NCI-H446 (cell line): Measurements from ENCODE around the gene AKR1C2.
"Not testable (repeated sequence)": the region's sequence is repeated elsewhere in the genome, so short reads cannot be mapped to it uniquely, and the experiment has no call there.

Experiments
- DNase-seq, 2 experiments: peaks; one replicate each; lab custom pipeline; 2025; lab: John Stamatoyannopoulos, UW

Gene AKR1C2

GRCh38 chr10:5023177-5023805, 19.6 kb upstream of the AKR1C2 start:
- no peak for DNase-seq

DNA sequence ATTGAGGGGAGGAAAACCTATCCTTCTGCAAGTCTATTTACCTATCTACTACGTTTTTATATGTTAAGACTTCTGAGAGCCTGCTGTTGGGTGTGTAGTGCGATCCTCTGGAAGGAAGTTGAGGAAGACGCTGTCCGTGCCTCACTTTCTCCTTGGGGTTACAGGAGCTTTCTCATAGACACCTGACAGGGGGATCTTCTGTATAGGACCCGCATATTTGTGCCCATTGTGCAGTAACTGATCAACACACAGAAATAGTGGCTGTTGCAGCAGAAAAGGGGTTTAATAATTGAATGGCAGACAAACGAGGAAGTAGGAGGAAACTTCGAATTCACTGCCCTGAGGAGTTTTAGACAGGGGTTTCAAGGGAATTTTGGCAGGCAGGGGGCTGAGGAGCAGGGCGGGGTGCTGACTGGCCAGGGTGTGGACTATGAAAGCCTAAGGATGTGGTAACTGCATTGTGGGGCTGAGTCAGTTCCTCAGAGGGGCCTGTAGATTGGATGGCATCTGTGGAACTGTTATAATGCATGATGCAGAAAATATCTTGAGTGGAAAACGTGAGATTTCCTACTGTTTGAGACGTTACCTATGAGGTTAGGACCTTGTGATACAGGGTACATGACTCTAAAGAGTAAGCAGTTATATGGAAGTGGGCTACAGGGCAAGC, 18.1 kb upstream of the AKR1C2 start:
- not testable (repeated sequence) for DNase-seq

GRCh38 chr10:5019770-5020612, 16.3 kb upstream of the AKR1C2 start:
- DNase-seq, result not testable (repeated sequence)

DNA sequence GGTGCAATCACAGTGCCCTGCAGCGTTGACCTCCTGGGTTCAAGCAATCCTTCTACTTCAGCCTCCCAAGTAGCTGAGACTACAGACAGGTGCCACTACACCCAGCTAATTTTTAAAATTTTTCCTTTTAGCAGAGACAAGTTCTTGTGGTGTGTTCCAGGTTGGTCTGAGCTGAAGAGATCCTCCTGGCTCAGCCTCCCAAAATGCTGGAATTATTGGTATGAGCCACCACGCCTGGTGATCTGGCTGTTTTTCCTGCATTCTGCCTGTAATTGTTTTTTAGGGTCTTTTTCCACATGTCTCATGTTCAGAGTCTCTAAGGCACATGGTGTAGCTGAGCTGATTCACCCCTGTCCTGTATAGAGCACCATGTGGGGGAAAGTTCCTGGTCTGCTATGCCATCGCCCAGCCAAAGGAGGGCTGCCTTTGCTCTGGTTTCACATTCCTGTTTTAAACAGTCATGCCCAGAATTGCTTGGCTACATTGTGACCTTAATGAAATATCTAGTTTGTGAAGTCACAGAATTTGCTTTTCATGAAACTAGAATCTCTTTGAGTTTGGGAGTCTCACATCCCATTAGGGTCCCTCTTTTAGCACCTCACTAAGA, 15.1 kb upstream of the AKR1C2 start:
- DNase-seq, result not testable (repeated sequence)

DNA sequence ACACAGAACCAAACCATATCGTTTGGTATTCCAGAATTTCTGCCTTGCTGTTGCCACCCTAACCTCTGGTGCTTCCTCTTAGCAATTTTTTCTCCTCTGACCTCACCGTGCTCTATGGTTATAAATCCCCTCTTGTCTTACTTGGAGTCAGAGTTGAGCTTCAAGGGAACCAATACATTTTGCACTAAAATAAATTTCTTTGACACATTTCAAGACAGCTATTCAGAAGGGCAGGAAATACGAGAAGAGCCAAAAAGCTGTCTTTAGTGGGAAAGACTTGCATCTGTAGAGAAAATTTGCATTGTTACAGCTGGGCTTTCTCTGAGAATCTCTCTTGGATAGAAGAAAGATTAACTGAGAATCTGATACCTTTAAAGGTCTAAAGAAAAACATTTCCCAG, 14.5 kb upstream of the AKR1C2 start:
- DNase-seq, result no peak

GRCh38 chr10:5014936-5015335, 11.3 kb upstream of the AKR1C2 start:
- no peak for DNase-seq

DNA sequence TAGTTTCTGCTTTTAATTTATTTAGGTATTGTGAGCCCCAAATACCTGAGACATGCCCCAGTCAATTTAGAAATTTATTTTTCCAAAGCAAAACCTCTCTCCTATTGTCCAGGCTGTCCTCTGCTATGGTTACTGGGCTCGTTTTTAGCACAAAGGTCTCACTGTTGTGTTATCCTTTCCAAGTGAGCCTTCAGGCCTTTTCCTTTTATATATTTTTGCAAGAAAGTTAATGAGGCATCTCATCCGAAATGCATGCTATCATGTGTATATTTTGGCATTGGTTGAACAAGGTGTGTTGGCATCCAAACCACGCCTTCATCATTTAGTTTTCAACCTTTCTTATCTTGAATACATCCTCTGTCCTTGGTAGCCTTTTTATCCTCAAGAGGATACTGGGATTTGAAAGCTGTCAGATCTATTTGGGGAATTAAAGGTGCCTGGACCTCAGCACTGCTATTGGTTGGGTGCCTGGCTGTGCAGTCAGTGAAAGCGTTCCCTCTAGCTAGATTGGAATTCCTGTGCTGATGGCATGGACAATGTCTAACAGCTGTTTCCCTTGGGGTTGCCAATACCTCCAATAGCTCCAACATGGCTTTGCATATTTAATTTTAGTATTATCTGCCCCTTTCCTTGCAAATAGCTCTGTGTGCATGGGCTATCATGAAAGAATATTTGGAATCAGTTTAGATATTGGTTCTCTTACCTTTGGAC, 10.7 kb upstream of the AKR1C2 start:
- not testable (repeated sequence) for DNase-seq

GRCh38 chr10:5013385-5013784, 9.7 kb upstream of the AKR1C2 start:
- DNase-seq, result no peak

GRCh38 chr10:5012595-5012994, 8.9 kb upstream of the AKR1C2 start:
- DNase-seq, result no peak

- not testable (repeated sequence) for DNase-seq
Measured at GRCh38 chr10:5011392-5011791, 7.7 kb upstream of the AKR1C2 start.

- DNase-seq, result not testable (repeated sequence)
Measured at GRCh38 chr10:5010043-5010442, 6.4 kb upstream of the AKR1C2 start.

DNA sequence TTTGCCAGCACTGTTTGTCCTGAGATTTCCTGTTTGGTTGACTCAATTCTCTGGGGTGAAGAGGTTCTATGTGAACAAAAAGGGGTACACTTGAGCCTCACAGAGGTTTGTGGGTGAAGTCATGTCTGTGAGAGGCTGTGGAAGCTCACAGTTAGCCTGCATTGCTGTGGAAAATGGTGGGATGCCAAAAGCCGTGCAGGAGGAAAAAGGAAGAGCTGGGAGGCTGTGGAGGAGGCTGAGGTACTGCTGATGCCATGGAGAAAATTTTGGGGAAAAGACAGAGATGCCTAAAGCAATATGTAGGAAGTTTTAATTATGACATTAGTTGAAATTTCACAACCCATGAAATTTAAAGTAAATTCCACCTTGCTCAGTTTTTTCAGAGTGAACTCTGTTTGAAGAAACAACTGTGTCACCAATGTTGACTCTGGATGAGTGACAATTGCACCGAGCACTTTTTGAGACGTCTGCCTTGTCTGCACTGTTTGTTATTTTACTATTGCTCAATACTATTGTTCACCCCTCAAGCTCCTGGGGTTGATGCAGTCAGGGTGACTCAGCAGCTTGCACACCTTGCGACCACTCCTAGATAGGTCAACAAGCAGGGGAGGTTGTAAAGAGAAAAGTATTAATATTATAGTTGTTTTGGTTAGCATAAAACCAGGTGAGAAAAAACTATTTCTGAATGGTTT, 5.3 kb upstream of the AKR1C2 start:
- not testable (repeated sequence) for DNase-seq

DNA sequence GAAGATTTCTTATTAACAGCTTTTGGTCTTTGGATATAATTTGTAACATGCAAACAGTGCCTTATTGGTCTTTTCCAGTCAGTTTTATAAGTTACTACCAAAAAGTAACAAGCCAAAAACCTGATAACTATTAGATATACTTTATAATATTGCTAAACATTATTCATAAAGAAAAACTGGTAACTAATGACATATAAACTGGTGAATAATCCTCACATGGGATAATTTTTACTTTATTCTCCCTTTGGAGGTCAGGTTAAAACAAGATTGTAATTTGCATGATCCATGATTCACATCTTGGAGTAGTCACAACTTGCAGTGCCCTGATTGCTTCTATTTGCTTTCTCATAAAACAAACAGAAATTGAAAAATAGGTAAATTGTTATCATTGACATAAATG, 844 bp upstream of the AKR1C2 start:
- not testable (repeated sequence) for DNase-seq

DNA sequence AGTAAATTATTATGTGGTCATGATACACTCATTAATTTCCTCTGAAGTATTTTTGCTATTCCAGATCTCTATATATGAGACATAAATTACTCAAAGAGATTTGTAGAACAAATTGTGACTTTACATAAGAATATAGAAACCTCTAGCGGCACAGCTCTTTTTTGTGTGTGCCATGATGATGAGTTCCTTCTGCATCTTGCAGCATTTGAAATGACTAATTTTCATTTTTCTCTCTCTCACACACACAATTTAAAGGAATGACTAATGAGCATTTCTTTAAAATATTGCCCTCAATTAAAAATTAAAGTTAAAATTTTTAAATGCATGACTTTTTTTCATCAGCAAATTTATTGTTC, 351 bp upstream of the AKR1C2 start:
- DNase-seq, result not testable (repeated sequence)

DNA sequence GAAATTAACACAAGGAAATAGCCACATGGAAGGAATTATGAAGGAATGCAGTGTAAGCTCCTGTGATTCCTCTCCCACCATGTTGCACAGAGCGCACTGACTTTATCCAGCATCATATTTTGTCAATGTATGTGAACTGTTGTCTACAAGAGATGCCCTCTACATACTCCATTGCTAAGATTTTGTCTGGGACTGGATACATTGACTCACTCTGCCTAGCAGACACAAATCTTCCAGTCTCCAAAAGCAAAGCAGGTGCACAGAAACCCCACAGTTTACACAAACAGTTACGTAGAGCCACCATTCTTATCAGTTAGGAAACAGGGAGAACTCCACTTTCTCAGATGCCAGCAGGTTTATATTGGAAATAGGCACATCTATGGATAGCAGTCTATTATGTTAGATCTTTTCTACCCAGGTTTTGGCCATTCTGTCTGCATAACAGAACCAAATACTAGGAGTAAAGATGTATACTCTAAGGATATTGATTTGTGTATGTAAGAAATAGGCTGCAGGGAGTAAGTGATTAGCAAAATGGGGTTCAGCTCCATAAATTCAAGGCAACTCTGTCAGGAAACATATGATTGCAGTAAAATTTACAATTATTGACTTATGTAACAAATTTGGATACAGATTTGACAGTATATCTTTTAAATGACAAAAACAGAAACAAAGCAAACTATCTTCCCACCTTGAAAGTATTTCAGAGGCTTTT, 1.5 kb downstream of the AKR1C2 start:
- no peak for DNase-seq

DNA sequence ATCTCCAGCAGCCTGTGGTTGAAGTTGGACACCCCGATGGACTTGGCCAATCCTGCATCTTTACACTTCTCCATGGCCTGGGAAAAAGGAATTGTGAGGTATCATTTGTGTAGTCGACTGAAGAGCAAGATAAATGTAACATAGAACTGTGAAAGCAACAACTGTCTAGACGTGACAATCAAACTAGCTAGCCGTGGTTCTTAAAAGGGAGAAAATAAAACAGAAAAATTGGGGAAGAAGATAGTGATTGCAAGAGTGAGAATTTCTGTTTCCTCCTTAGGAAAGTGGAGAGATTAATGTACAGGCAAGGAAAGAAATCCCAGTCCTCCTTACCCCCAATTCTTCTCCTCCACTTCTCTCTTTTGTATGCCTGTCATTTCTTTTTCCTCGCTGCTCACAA, 5.0 kb downstream of the AKR1C2 start:
- DNase-seq, result no peak

- not testable (repeated sequence) for DNase-seq
Measured at GRCh38 chr10:4994260-4994659, 9.4 kb downstream of the AKR1C2 start.

DNA sequence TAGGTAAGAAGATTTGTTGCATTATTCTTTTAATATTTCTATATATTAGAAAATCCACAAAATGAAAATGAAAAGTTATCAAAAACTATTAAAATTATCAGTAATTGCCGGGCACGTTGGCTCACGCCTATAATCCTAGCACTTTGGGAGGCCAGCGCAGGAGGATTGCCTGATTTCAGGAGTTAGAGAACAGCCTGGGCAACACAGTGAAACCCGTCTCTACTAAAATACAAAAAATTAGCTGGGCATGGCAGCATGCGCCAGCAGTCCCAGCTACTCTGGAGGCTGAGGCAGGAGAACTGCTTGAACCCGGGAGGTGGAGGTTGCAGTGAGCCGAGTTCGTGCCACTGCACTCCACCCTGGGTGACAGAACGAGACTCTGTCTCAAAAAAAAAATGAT, 11.1 kb downstream of the AKR1C2 start:
- not testable (repeated sequence) for DNase-seq

DNA sequence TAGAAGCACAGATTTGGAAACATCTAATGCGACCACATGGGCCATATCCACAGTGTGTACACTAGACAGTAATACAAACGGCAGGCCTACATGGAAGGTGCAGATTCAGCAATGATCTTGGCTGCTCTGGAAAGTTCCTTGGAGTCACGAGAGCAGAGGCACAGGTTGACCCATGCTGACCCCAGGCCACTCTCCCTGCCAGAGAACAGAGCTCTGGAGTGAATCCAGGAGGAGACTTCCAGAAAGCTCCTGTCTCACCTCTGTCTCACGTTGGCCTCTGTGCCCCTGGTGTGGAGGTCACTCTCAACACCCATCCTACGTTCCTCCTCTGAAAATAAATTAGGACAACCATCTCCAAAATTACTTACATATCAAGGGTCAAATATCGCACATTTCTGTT, 12.2 kb downstream of the AKR1C2 start:
- not testable (repeated sequence) for DNase-seq

DNA sequence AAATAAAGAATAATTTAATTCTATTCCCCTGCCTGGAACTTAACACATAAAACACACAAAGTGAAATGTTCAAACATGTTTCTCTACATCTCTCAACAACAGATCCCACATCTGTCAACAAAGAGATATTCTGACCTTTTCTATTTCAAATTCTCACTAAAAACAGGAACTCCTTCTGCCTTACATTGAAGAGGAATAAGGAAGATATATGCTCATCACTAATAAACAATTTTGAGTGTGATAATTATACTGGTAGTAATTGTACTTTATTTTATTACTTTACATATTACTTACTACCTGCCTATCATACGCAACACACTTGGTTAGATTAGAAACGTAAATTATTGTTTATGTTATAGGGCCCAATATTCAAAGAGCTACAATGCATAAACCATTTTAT, 13.4 kb downstream of the AKR1C2 start:
- no peak for DNase-seq
